22Rv1 (cell line): ENCODE data around the gene ZNF329.
A peak's percentile ranks its signal among the peaks of the same experiment; 100 is the strongest.

Experiments used
- H3K27ac ChIP-seq: fragments of 450-650 bp; 2 replicates; pipeline ENCODE4 v1.5.1; 2017
- ZFX ChIP-seq: fragments of 450-650 bp; IDR thresholded peaks from 2 replicates; pipeline ENCODE4 v1.6.1; 2017; ENCODE audit warnings: antibody characterized with exemption, borderline replicate concordance
- TF ChIP-seq, protein P1 (sequence below): fragments of 450-650 bp; IDR thresholded peaks from 2 replicates; pipeline ENCODE4 v1.5.1; 2017; ENCODE audit warnings: mild to moderate bottlenecking

Gene ZNF329

DNA sequence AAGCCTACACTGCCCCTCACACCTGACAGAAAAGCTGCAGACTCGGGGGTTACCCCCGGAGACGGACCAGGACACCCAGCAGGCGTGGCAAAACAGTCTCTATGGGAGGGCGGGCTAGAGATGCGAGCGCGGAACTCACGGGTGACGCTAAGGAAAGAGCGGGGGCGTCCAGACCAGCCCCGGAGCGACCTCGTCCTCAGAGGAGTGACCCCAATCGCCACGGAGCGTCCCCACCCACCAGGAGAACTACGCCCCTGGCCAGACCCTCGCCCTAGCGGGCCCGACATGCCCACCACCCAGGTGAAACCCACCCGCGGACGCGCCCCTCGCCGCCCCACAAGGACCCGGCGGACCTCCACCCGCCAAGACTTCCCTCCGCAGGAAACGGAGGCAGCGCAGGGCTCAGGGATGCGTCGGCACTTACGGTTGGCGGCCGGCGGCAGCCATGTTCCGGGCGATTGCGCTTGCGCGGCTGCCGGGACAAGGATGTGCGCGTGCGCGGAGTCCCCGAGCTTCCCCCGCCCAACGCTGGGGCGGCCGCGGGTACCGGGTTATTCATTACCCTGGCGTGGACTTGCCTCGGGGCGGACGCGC, at the start of gene ZNF329:
Gene ZNF329 (minus strand): TSS at position 462 of the 594 bp plus-strand sequence. CDS start 21,286 bp downstream, outside the sequence.
- peak within 1 kb of the TSS; percentile 69 for H3K27ac ChIP-seq
- TF ChIP-seq, protein P1, sequence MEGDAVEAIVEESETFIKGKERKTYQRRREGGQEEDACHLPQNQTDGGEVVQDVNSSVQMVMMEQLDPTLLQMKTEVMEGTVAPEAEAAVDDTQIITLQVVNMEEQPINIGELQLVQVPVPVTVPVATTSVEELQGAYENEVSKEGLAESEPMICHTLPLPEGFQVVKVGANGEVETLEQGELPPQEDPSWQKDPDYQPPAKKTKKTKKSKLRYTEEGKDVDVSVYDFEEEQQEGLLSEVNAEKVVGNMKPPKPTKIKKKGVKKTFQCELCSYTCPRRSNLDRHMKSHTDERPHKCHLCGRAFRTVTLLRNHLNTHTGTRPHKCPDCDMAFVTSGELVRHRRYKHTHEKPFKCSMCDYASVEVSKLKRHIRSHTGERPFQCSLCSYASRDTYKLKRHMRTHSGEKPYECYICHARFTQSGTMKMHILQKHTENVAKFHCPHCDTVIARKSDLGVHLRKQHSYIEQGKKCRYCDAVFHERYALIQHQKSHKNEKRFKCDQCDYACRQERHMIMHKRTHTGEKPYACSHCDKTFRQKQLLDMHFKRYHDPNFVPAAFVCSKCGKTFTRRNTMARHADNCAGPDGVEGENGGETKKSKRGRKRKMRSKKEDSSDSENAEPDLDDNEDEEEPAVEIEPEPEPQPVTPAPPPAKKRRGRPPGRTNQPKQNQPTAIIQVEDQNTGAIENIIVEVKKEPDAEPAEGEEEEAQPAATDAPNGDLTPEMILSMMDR = no peak
- no peak for TF ChIP-seq ZFX

DNA sequence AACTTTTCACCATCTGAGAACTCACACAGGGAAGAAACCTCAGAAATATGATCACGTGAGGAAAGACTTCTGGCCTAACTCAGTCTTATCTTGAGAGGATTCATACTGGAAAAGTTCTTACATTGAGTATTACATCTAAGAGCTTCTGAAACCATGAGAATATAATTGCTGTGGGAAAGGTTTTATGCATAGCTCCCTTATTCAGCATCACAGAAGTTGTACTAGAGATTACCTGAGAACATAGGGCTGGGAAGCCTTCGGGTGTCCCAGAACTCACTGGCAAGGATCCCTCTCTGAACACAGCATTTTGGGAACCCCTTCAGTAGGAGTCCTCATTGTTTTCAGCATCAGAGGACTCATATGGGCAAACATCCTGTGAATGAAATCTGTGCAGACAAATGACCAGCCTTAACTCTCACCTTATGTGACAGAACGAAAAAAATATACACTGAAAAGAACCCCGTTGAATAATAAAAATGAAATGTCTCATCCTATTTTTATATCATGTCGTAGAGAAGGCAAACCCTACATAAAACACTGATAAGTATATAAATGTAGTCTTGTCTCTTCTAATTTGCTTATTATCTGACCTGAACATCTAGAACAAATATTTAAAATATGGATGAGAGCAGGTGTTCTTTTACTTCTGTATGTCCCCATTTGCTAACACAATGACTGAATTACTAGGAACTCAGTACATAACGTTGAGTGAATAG, 46.5 kb upstream of the ZNF329 start:
- TF ChIP-seq ZFX = no peak
- TF ChIP-seq, protein P1 = no peak
- H3K27ac ChIP-seq = no peak overlapping the region

DNA sequence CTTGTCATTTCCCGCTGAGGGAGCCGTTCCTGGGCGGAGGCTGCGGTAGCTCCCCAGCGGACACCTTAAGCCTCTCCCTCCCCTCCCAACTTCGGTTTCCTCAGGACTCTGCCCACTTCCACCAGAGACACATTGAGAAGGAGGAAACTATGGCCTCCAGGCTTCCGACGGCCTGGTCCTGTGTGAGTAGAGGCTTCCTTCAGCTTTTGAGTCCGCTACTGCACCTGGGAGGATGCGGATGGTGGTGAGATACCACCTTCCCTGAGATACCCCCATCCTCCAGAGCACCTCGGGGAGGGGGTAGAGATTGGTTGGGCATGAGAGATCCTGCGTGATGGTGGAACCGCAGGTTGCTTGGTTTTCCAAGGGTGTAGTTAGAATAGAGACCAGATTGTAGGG, 33.2 kb upstream of the ZNF329 start:
- TF ChIP-seq, protein P1 = no peak
- TF ChIP-seq ZFX = no peak
- peak overlapping the region; percentile 95 for H3K27ac ChIP-seq

DNA sequence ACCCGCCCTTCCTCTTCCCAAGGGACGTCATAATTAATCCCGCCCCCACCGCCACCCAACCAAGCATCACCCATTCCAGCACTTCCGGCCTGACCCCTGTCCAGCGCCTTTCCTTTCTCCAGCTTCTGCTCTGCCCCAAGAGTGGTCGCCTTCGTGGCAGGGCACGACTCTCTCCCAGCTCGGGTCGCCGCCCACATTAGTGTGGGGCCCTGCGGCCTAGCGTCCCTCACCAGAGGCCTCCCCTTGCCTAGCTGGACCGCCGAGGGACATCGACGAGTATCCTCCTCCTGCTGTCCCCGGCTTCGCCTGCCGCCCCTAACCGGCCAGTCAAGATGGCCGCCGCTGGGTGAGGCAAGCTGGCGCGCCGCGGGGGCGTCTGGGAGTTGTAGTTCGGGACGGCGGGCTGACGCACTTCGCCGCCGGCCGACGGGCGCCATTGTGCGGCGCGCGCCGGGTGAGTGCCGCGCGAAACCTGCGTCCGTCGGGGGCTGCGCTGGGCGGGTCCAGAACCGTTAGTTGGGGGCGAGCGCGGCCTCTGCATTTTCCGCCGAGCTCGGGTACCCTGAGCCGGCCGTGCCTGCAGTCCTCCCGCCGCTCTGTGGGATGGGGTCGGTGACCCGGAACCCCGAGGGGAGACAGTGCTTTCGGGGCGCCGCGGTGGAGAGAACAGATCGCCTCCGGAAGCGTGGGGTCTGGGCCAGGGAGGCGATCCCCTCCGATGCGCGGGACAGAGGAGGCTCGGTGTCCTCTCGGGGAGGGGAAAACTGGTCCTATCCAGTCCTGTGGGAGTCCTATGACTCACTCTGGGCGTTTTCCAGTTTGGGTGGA, 32.6 kb upstream of the ZNF329 start, which contains the start of gene ZNF274:
Gene ZNF274 (plus strand): TSS at position 73 of the 828 bp plus-strand sequence. CDS start 905 bp downstream, outside the sequence.
- TF ChIP-seq, protein P1 = no peak
- TF ChIP-seq ZFX = no peak
- peak within 1 kb of the TSS; percentile 95 for H3K27ac ChIP-seq

DNA sequence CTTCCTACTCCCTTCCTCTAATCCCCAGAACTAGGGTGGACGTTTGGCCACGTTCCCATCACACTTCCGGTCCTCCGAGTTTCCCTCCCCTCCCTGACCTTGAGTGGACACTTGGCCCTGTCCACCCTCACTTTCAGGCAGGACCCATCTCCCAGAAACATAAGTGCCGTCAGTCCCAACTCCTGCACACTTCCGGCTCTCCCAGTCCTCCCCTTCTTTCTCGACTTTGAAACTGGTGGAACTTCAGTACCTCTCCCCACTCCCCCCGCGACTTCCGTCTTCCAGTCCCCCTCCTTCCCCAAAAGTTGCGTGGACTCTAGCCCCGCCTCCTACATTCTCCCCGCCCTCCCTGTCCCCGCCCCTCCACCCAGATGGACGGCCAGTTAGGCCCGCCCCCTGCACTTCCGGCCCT, 32.0 kb upstream of the ZNF329 start:
- TF ChIP-seq, protein P1 = no peak
- TF ChIP-seq ZFX = no peak
- peak overlapping the region; percentile 95 for H3K27ac ChIP-seq

DNA sequence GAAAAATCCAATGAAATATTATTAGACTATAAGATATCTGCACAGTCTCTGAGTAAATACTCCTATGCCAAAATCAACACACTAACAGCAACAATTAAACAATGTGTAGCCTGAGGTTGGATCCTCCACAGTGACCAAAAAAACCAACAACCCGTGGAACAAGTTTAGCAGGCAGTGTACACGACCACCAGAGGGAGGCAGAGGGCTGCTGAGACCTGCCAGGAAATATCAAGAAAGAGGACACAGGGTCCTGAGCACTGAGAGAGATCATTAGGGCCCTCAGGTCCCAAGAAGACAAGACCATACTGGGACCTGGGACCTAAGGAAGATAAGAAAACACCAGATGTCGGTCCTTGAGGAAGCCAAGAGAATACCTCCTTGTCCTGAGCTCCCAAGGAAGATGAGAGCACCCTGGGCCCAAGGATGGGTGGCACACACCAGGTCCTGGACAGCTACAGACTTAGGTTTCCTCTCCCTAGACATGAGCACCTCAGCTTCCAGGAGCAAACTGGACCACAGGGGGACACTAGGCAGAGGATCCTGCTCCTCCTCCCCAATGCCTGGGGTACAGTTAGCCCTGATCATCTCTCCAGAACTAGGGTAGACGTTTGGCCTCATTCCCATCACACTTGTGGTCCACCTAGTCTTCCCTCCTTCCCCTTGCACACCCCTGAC, 31.4 kb upstream of the ZNF329 start:
- no peak for TF ChIP-seq ZFX
- TF ChIP-seq, protein P1 = peak; percentile 81
- peak overlapping the region; percentile 95 for H3K27ac ChIP-seq
